Skeletal muscle tissue (tissue), 5 donors: ENCODE measurements around the gene ZNF672. TPM values are rescaled to one million over a fixed set of nuclear protein-coding genes. Genes with fewer than 3 reads are reported as not detected.

Experiments used
- H3K27ac ChIP-seq: one replicate; pipeline ENCODE4 v1.7.0; 2013; ENCODE audit warnings: mild to moderate bottlenecking, low read depth, low read length, inconsistent platforms
- H3K27me3 ChIP-seq, 3 donors: one replicate each; pipeline ENCODE4 v1.7.0; 2013; ENCODE audit warnings: low read length in 3 of 3; ENCODE audit not compliant: control insufficient read depth in 3 of 3, insufficient read depth in 3 of 3
- H3K36me3 ChIP-seq, 3 donors: one replicate each; pipeline ENCODE4 v1.7.0; 2013; ENCODE audit warnings: low read length in 3 of 3; ENCODE audit not compliant: control insufficient read depth in 3 of 3, insufficient read depth in 3 of 3
- H3K4me1 ChIP-seq, 3 donors: one replicate each; pipeline ENCODE4 v1.7.0; 2013; ENCODE audit warnings: low read length in 3 of 3, mild to moderate bottlenecking in 3 of 3; ENCODE audit not compliant: control insufficient read depth in 3 of 3, insufficient read depth in 3 of 3
- H3K4me3 ChIP-seq, 3 donors: one replicate each; pipeline ENCODE4 v1.7.0; 2013; ENCODE audit warnings: low read length in 3 of 3
- H3K9ac ChIP-seq, 3 donors: one replicate each; pipeline ENCODE4 v1.7.0; 2013; ENCODE audit warnings: low read length in 3 of 3, mild to moderate bottlenecking in 3 of 3, moderate library complexity in 2 of 3, low read depth in 1 of 3
- H3K9me3 ChIP-seq, 3 donors: one replicate each; pipeline ENCODE4 v1.7.0; 2013; ENCODE audit warnings: low read length in 3 of 3; ENCODE audit not compliant: control insufficient read depth in 3 of 3
- small RNA-seq: library from RNA; depleted of rRNA; stranded (forward); fragments of <200 nt; gene quantifications from one replicate; pipeline ENCODE3, GENCODE V24; 2014
- total RNA-seq: library from RNA; depleted of rRNA; stranded (reverse); fragments of >200 nt; gene quantifications from one replicate; pipeline ENCODE4 v1.2.3, GENCODE V29; 2014
- donor health status: Osteomylitis.

ZNF672 gene
- total RNA-seq, 1 donor from 2014 or later, result 15.7 TPM

DNA sequence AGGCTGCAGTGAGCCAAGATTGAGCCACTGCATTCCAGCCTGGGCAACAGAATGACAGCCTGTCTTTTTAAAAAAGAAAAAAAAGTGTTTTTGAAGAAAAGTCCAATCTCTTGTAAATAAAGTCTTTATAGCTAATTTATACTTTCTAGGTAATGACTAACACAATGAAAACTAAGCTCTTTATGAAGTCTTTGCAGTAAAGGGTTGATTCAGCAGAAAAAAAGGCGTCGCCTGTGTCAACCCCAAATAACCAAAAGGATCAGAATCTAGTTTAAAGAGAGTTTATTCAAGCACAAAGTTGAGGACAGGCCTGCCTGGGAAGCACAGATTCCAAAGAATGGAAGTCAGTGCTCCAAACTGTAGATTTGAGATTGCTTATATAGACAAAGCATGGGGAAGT is 53.7 kb downstream of the ZNF672 start:
- no peaks in the 10 kb centered on the region for H3K4me1 ChIP-seq
- no peak overlapping the region for H3K27ac ChIP-seq
- no peaks in the 10 kb centered on the region for H3K9me3 ChIP-seq
- no peak overlapping the region for H3K9ac ChIP-seq
- H3K27me3 ChIP-seq, result peaks cover 0 to 7% (median 0%) of the 10 kb centered on the region in 3 donors
- no peak overlapping the region for H3K4me3 ChIP-seq
- H3K36me3 ChIP-seq, result no peaks in the 10 kb centered on the region

DNA sequence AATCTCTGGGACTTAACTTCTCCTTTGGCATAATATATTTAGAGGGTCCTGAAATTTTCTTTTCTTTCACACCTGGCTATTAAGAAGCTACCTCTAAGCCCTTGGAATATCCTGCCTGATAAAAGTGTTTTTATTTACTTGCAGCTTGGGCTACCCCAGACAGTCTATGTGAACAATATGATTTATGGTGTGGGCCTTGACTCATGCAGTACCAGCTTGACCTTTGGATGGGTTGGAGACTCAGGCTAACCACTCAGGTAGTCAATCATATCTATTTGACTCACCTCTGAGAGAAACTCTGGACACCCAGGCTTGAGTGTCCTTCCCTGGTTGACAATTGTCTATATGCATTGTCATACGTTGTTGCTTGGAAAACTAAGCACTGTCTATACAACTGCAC is 54.6 kb downstream of the ZNF672 start:
- no peak overlapping the region for H3K27ac ChIP-seq
- H3K9ac ChIP-seq, result no peak overlapping the region
- peaks cover 2 to 11% (median 4%) of the 10 kb centered on the region in 3 donors for H3K27me3 ChIP-seq
- no peaks in the 10 kb centered on the region for H3K4me1 ChIP-seq
- H3K36me3 ChIP-seq, result no peaks in the 10 kb centered on the region
- H3K4me3 ChIP-seq, result no peak overlapping the region
- no peaks in the 10 kb centered on the region for H3K9me3 ChIP-seq

- Histone ChIP-seq H3K4me1 (no peaks in the 10 kb centered on the region), H3K27me3 (peaks cover 7 to 14% (median 10%) of the 10 kb centered on the region in 3 donors), H3K9me3 (no peaks in the 10 kb centered on the region), H3K36me3 (no peaks in the 10 kb centered on the region), H3K4me3 (no peak overlapping the region), H3K27ac (no peak overlapping the region), H3K9ac (no peak overlapping the region)
These were observed 56.8 kb downstream of the ZNF672 start for GRCh38 chr1:248894837-248895236.

DNA sequence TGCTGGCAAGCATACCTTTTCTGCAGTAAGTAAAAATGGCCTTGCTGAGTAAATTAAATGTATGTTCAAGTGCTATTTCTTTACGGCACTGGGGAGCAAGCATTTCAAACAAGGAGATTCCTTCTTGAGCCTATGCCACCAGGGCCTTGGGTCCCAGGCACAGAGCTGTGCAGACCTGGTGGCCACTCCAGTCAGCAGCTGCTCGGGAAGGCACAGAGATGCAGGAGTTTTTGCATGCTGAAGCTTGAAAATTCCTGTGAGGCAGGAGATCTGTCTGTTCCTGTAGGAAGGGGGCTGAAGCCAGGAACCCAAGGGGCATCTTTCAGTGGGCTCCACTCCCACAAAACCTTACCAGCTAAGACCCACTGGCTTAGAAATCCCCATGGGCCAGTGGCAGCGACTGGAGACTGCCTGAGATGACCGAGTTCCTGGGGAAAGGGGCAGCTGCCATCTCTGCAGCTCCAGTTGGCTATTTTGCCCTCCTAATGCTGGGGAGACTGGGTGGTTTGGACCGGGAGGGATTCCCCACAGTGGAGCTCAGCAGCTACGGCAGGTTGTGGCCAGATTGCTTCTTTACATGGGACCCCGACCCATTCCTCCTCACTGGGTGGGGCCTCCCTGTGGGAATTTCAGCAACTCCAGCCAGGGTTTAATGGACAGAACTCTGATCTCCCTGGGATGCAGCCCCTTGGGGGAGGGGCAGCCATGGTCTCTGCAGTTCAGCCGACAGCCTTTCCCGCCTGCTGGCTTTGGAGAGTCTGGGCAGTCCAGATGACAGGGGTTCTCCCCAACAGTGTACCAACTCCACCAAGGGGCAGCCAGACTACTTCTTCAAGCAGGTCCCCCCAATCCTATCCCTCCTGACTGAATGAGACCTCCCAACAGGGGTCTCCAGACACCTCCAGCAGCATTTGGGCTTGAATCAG is 59.7 kb downstream of the ZNF672 start:
- no peaks in the 10 kb centered on the region for H3K36me3 ChIP-seq
- H3K27ac ChIP-seq, result no peak overlapping the region
- no peak overlapping the region for H3K4me3 ChIP-seq
- H3K9ac ChIP-seq, result no peak overlapping the region
- no peaks in the 10 kb centered on the region for H3K4me1 ChIP-seq
- peaks cover 10 to 13% (median 12%) of the 10 kb centered on the region in 3 donors for H3K27me3 ChIP-seq
- H3K9me3 ChIP-seq, result no peaks in the 10 kb centered on the region

Small RNAs within 50 kb of the gene (small RNA-seq; reads per million reads assigned to genes)
- not detected for gene MIR3124

Other genes starting within 250 kb of the ZNF672 start
- not detected for gene OR2T10, start 240.5 kb upstream of the ZNF672 start, total RNA-seq
- gene OR2T11, start 203.1 kb upstream of the ZNF672 start, total RNA-seq, result not detected
- gene OR2T35, start 192.9 kb upstream of the ZNF672 start, total RNA-seq, result not detected
- not detected for gene OR2T27, start 182.7 kb upstream of the ZNF672 start, total RNA-seq
- not detected for gene OR14I1, start 135.5 kb upstream of the ZNF672 start, total RNA-seq
- not detected for gene LYPD8, start 82.5 kb upstream of the ZNF672 start, total RNA-seq
- 19.3 TPM for gene SH3BP5L, start 12.3 kb upstream of the ZNF672 start, total RNA-seq
- gene ZNF692, start 20.9 kb downstream of the ZNF672 start, total RNA-seq, result 5.7 TPM
- 4.2 TPM for gene PGBD2, start 68.0 kb downstream of the ZNF672 start, total RNA-seq